ENCODE measurements around the gene PLA2G2C. TPM values are rescaled to one million over a fixed set of nuclear protein-coding genes. Genes with fewer than 3 reads are reported as not detected.

The PLA2G2C gene
- total RNA-seq, 1 experiment from 2014 or later: not detected

DNA sequence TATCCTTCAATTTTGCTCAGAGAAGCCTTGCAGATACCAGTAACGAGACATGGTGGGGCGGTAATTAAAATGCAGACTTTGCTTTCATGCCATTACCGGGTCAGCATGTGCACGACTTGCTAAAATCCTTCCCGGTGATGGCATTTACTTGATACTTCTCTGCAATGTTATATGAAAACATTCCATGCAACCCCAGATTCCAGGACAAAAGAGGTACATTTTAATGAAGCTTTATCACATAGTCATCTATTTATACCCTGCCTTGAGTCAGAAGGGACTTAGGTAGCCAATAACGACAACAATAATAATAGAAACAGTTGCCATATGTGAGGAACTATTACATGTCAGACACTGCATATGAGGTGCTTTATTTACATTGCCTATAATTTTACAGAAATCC, 29.4 kb upstream of the PLA2G2C start:
- BruUV-seq (replicated peaks): no TSS peak
- ChIA-PET POLR2A (ENCODE audit: low non-redundant PET) (no interaction called here), CTCF (interaction anchor here (1.2 kb wide), 1 partner anchor 213 kb away, joined by 3 read pairs; no protein-coding TSS in a partner anchor)
- TF ChIP-seq EZH2 (IDR thresholded peaks at IDR 0.05; ENCODE audit: borderline replicate concordance, low read depth, low read length, poor library complexity, severe bottlenecking): no peak
- TF ChIP-seq, protein P1, sequence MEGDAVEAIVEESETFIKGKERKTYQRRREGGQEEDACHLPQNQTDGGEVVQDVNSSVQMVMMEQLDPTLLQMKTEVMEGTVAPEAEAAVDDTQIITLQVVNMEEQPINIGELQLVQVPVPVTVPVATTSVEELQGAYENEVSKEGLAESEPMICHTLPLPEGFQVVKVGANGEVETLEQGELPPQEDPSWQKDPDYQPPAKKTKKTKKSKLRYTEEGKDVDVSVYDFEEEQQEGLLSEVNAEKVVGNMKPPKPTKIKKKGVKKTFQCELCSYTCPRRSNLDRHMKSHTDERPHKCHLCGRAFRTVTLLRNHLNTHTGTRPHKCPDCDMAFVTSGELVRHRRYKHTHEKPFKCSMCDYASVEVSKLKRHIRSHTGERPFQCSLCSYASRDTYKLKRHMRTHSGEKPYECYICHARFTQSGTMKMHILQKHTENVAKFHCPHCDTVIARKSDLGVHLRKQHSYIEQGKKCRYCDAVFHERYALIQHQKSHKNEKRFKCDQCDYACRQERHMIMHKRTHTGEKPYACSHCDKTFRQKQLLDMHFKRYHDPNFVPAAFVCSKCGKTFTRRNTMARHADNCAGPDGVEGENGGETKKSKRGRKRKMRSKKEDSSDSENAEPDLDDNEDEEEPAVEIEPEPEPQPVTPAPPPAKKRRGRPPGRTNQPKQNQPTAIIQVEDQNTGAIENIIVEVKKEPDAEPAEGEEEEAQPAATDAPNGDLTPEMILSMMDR (conservative IDR thresholded peaks at IDR 0.05; ENCODE audit: low read depth, low read length): no peak
- DNase-seq (ENCODE audit: low spot score): no peak
- Histone ChIP-seq H3K9me3 (ENCODE audit: low read depth, low read length, poor library complexity, severe bottlenecking) (no peaks in the 10 kb centered on the region), H3K36me3 (ENCODE audit: insufficient read depth, low read length, poor library complexity, severe bottlenecking) (no peaks in the 10 kb centered on the region), H3K4me3 (ENCODE audit: low read depth, low read length, poor library complexity, severe bottlenecking) (no peak overlapping the region), H3K27me3 (replicated peaks; ENCODE audit: insufficient read depth, low read depth, low read length, poor library complexity) (peaks cover 44% of the 10 kb centered on the region), H3K27ac (ENCODE audit: low read depth, low read length, poor library complexity, severe bottlenecking) (no peak overlapping the region), H3K4me1 (ENCODE audit: insufficient read depth, low read length, poor library complexity, severe bottlenecking) (no peaks in the 10 kb centered on the region)
- intact Hi-C loops (cut with micrococcal nuclease; ENCODE audit: unreplicated experiment): no loop called here

DNA sequence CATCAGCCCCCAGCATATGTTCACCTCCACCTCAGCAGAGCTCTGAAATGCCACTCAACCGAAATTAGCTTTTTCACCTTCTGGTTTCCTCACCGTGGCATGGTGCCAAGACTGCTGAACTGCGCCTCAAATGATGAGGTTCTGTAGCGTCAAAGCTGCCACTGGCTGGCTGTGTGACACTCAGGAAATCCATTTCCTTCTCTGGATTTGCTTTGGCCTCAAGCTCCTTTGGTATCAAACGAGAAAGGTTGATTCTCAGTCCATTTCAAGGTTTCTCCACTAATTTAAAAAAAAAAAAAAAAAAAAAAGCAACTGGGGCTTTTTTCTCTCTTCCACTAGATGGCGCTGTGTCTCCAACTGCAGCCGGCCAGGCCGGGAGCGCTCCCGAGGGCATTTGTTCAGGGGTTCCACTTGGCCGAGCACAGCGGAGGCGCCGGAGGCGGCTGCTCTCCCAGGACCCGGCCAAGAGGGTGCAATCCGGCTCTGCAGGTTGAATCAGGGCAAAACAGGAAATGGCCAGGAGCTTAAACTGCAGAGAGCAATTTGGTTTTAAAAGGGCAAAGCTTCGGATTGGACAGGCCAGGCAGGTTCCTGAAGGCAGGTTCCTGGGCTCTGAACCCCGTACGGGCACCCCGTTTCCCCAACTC, 26.5 kb upstream of the PLA2G2C start:
- BruUV-seq (replicated peaks): no TSS peak
- TF ChIP-seq, protein P1 (conservative IDR thresholded peaks at IDR 0.05; ENCODE audit: low read depth, low read length): peak; percentile 93
- no peak for TF ChIP-seq EZH2 (IDR thresholded peaks at IDR 0.05; ENCODE audit: borderline replicate concordance, low read depth, low read length, poor library complexity, severe bottlenecking)
- POLR2A ChIA-PET (ENCODE audit: low non-redundant PET): no interaction called here

DNA sequence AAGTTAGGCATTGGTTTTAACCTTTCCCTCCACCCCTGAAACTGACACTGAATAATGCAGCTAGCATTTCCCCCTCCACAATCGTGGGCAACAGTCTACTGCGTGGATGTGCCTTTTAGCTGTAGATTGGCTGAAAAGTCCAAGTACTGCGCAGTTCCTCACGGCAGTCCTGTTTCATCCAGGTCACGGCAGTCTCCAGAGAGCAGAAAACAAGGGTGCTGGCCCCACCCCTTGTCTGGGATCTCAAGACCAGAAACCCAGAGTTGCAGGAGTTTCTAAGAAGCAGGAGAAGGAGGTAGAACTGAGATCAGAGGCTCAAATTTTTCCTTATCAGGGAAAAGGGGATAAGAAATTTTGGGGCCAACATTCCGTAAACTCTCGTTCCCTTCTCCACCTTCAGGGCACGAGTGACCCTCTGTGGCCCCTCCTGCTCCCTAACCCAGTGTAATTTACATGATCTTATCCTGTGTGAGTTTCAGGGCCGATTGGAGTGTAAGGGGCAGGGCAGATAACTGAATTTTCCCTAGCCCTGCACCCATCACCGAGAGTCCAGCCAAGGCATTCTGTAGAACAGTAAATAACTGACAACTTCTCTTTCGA, 25.9 kb upstream of the PLA2G2C start:
- no peak overlapping the region for H3K4me3 ChIP-seq (ENCODE audit: low read depth, low read length, poor library complexity, severe bottlenecking)
- H3K36me3 ChIP-seq (ENCODE audit: insufficient read depth, low read length, poor library complexity, severe bottlenecking): no peaks in the 10 kb centered on the region
- POLR2A ChIA-PET (ENCODE audit: low non-redundant PET): no interaction called here
- H3K27me3 ChIP-seq (replicated peaks; ENCODE audit: insufficient read depth, low read depth, low read length, poor library complexity): peaks cover 48% of the 10 kb centered on the region
- intact Hi-C loops (cut with micrococcal nuclease; ENCODE audit: unreplicated experiment): no loop called here
- DNase-seq (ENCODE audit: low spot score): no peak
- H3K27ac ChIP-seq (ENCODE audit: low read depth, low read length, poor library complexity, severe bottlenecking): no peak overlapping the region
- no peaks in the 10 kb centered on the region for H3K9me3 ChIP-seq (ENCODE audit: low read depth, low read length, poor library complexity, severe bottlenecking)
- CTCF ChIA-PET: interaction anchor here (0.6 to 1.1 kb wide), 6 partner anchors 26 to 1769 kb away, joined by 3 to 11 read pairs (median 9); no protein-coding TSS in a partner anchor
- no peaks in the 10 kb centered on the region for H3K4me1 ChIP-seq (ENCODE audit: insufficient read depth, low read length, poor library complexity, severe bottlenecking)
- BruUV-seq (replicated peaks): no TSS peak
- no peak for TF ChIP-seq EZH2 (IDR thresholded peaks at IDR 0.05; ENCODE audit: borderline replicate concordance, low read depth, low read length, poor library complexity, severe bottlenecking)
- TF ChIP-seq, protein P1 (conservative IDR thresholded peaks at IDR 0.05; ENCODE audit: low read depth, low read length): no peak

More for the DNA sequence above, 26.5 kb upstream of the PLA2G2C start:
- intact Hi-C loops (cut with micrococcal nuclease; ENCODE audit: unreplicated experiment): loop anchor here (1.0 kb wide), 1 partner anchor 280 kb away; no protein-coding TSS in a partner anchor
- peaks cover 48% of the 10 kb centered on the region for H3K27me3 ChIP-seq (replicated peaks; ENCODE audit: insufficient read depth, low read depth, low read length, poor library complexity)
- no peak overlapping the region for H3K4me3 ChIP-seq (ENCODE audit: low read depth, low read length, poor library complexity, severe bottlenecking)
- DNase-seq (ENCODE audit: low spot score): peak; percentile 70
- no peak overlapping the region for H3K27ac ChIP-seq (ENCODE audit: low read depth, low read length, poor library complexity, severe bottlenecking)
- CTCF ChIA-PET: interaction anchor here (0.6 to 1.1 kb wide), 6 partner anchors 25 to 1770 kb away, joined by 3 to 11 read pairs (median 9); no protein-coding TSS in a partner anchor
- no peaks in the 10 kb centered on the region for H3K36me3 ChIP-seq (ENCODE audit: insufficient read depth, low read length, poor library complexity, severe bottlenecking)
- H3K9me3 ChIP-seq (ENCODE audit: low read depth, low read length, poor library complexity, severe bottlenecking): no peaks in the 10 kb centered on the region
- no peaks in the 10 kb centered on the region for H3K4me1 ChIP-seq (ENCODE audit: insufficient read depth, low read length, poor library complexity, severe bottlenecking)
